ENCODE data around the gene AMMECR1L. TPM values are rescaled to one million over a fixed set of nuclear protein-coding genes. Genes with fewer than 3 reads are reported as not detected.
"Not testable (repeated sequence)": the region's sequence is repeated elsewhere in the genome, so short reads cannot be mapped to it uniquely, and the experiment has no call there.

AMMECR1L gene
- total and polyA plus RNA-seq, 7 donors = 3.6 to 12.2 (median 8.1) TPM

DNA sequence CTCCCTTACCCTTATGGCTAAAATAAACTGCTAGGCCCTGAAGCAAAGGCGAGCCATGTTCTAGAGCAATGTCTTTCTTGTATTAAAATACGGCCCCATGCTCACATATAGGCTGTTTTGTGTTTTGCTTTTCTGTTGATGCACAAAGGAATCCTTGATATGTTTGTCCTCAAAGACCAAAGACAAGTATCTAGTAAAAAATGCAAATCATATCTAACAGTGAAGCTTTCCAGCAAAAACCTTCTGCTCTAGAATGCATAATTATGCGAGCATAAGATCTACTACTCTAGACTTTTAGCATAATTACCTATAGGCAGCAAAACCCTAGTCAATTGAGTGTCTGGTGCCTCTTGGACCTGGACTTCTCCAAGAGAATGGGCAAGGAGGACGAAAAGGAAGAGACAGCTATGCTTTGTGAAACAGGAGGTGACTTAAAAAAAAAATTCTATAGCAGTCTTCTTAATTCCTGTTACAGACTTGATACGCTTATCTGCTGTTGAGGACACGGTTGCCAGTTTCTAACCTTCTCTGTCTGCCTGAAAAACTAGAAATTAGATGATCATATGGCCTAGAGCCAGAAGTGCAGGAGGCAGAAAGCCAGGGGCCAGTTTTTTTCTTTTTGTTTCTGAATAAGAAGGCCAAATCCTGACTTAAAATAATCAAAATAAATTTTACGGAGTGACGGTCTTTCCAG is 1.5 kb upstream of the AMMECR1L start:
- no peak for DNase-seq
- Histone ChIP-seq H3K4me1 (peaks cover 0 to 44% (median 31%) of the 10 kb centered on the region in 4 donors), H3K36me3 (peaks cover 0 to 18% (median 0%) of the 10 kb centered on the region in 4 donors), H3K27me3 (no peaks in the 10 kb centered on the region), H3K27ac (peak overlapping the region; percentile 87 to 92 (median 90)), H3K9me3 (no peaks in the 10 kb centered on the region), H3K4me3 (peak overlapping the region in 3 of 4 donors; percentile 59 to 63 (median 60))
- WGBS, 2 donors = 44 to 50% methylated on average over 8 of the region's 8 CpGs
- TF ChIP-seq POLR2A (IDR thresholded peaks at IDR 0.05) = no peak
- TF ChIP-seq, protein P1, sequence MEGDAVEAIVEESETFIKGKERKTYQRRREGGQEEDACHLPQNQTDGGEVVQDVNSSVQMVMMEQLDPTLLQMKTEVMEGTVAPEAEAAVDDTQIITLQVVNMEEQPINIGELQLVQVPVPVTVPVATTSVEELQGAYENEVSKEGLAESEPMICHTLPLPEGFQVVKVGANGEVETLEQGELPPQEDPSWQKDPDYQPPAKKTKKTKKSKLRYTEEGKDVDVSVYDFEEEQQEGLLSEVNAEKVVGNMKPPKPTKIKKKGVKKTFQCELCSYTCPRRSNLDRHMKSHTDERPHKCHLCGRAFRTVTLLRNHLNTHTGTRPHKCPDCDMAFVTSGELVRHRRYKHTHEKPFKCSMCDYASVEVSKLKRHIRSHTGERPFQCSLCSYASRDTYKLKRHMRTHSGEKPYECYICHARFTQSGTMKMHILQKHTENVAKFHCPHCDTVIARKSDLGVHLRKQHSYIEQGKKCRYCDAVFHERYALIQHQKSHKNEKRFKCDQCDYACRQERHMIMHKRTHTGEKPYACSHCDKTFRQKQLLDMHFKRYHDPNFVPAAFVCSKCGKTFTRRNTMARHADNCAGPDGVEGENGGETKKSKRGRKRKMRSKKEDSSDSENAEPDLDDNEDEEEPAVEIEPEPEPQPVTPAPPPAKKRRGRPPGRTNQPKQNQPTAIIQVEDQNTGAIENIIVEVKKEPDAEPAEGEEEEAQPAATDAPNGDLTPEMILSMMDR (IDR thresholded peaks at IDR 0.05) = no peak
- TF ChIP-seq EP300 (IDR thresholded peaks at IDR 0.05) = no peak
- no peak for TF ChIP-seq POLR2AphosphoS5 (IDR thresholded peaks at IDR 0.05)
- intact Hi-C loops (cut with DNase I) = loop anchor here (5.0 kb wide), 1 partner anchor 65 kb away; no protein-coding TSS in a partner anchor

DNA sequence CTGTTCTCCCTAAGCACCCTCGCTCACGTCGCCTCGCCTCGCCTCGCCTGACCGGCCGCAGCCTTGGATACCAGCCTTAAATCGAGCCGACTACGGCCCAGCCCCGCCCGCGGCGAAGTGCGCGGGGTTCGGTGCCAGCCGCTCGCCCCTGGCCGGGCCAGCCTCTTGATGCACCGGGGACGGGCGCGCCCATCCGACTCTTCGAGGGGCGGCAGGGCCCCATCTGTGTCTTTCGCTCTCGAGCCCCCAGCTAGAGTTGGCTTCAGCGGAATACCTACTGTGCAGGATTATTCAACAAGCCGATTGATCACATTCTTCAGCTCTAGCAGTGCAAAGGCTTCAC is 808 bp upstream of the AMMECR1L start:
- not testable (repeated sequence) for DNase-seq, H3K9me3 ChIP-seq, H3K27me3 ChIP-seq
- peaks cover 0 to 51% (median 37%) of the 10 kb centered on the region in 4 donors for H3K4me1 ChIP-seq
- peaks cover 0 to 22% (median 0%) of the 10 kb centered on the region in 4 donors for H3K36me3 ChIP-seq
- intact Hi-C loops (cut with DNase I) = loop anchor here (5.0 kb wide), 1 partner anchor 66 kb away; no protein-coding TSS in a partner anchor
- H3K4me3 ChIP-seq = peak overlapping the region; percentile 49 to 63 (median 60)
- WGBS, 2 donors = 0% methylated on average over 31 to 32 of the region's 32 CpGs
- peak overlapping the region; percentile 87 to 92 (median 90) for H3K27ac ChIP-seq

DNA sequence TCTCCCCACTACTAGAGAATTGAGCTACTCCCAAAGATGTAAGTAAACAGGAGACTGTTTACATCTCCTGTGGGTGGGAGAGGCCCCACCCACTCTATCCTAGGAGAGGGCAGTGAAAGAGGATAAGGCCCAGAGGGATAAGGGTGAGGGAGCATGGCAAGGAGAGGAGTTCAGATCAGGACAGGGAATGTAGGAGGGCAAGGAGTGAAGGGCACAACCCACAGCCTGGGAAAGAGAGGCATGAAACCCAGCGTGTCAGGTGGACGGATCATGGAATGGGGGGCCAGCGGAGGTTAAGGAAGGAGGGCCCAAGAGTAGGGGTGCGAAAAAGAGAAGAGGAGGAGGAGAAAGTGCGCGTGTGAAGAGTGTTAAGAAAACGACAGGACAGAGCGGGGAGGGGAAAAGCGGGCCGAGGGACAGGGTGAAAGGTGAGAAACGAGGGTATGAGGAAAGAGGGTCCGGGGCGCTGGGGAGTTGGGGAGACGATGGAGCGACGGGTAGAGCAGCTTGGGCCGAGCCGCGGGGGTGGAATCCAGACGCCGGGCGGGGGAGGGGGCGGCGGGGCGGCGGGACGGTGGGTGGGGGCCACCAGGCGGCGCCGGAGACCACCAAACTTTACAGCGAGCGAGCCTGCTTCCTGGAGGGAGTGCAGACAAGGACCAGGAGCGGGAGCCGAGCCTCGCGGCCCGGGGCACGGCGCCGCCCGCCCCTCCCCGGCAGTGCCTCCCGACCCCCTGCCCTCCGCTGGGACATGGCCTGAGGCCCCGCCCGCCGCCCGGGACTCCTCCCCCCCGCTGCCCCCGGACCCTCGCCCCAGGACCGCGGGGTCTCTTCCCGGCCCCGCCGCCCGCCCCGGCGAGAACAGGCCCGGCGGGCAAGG is 655 bp downstream of the AMMECR1L start:
- peak; percentile 79 for DNase-seq
- 0 to 1% methylated on average over 53 to 60 of the region's 61 CpGs for WGBS, 2 donors
- intact Hi-C loops (cut with DNase I) = loop anchor here (2.0 to 5.0 kb wide), 3 partner anchors 67 to 206 kb away; partner anchors contain the start of genes SAP130 and UGGT1
- Histone ChIP-seq H3K36me3 (peaks cover 0 to 34% (median 1%) of the 10 kb centered on the region in 4 donors), H3K27ac (peak overlapping the region; percentile 87 to 92 (median 90)), H3K4me1 (peaks cover 0 to 65% (median 43%) of the 10 kb centered on the region in 4 donors), H3K4me3 (peak overlapping the region; percentile 44 to 63 (median 60))
- H3K27me3 ChIP-seq, H3K9me3 ChIP-seq: not testable (repeated sequence)

DNA sequence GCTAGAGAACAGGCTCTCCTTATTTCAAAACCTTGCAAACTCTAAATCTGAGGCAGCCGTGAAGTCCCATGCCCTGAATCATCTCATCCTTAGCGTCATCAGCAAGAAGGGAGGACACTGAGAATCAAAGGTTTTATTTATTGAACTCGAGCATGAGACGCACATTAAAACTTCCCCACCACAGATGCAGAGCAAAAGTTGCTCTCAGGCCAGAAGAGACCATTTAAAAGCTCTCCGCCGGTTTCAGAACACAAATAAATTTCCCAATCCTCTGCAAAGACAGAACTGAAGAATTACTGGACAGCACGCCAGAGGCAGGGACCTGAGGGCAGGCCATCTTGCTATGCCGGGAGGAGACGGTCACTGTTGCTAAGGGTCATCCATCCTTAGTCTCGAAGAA is 1.3 kb downstream of the AMMECR1L start:
- H3K27me3 ChIP-seq = no peaks in the 10 kb centered on the region
- TF ChIP-seq POLR2AphosphoS5 (IDR thresholded peaks at IDR 0.05) = no peak
- TF ChIP-seq EP300 (IDR thresholded peaks at IDR 0.05) = no peak
- TF ChIP-seq, protein P1 (IDR thresholded peaks at IDR 0.05) = no peak
- no peak for TF ChIP-seq POLR2A (IDR thresholded peaks at IDR 0.05)
- 16 to 51% methylated on average over 10 of the region's 10 CpGs for WGBS, 2 donors
- intact Hi-C loops (cut with DNase I) = loop anchor here (2.0 to 5.0 kb wide), 2 partner anchors 143 to 206 kb away; partner anchors contain the start of genes SAP130 and UGGT1
- H3K27ac ChIP-seq = peak overlapping the region; percentile 87 to 92 (median 90)
- H3K9me3 ChIP-seq = no peaks in the 10 kb centered on the region
- DNase-seq = no peak
- H3K36me3 ChIP-seq = peaks cover 0 to 39% (median 1%) of the 10 kb centered on the region in 4 donors
- peak overlapping the region; percentile 44 to 63 (median 60) for H3K4me3 ChIP-seq
- peaks cover 0 to 72% (median 47%) of the 10 kb centered on the region in 4 donors for H3K4me1 ChIP-seq

DNA sequence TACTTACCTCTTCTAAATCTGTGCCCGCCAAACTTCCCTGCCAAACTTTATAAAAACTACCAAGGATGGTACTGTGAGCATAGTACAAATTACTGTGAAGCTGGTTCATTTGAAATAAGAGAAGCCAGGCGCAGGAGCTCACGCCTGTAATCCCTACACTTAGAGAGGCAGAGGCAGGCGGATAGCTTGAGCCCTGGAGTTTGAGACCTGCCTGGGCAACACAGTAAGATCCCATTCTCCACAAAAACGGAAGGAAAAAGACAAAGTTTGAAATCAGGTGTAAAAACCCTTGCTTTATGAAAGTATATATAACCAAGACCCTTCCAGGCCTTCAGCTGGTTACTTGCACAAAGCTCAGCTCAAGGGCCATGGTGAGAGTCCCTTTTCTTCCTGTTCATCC is 5.9 kb downstream of the AMMECR1L start:
- Histone ChIP-seq H3K27me3 (no peaks in the 10 kb centered on the region), H3K4me1 (peaks cover 0 to 69% (median 43%) of the 10 kb centered on the region in 4 donors), H3K9me3 (no peaks in the 10 kb centered on the region), H3K27ac (no peak overlapping the region), H3K36me3 (peaks cover 0 to 45% (median 1%) of the 10 kb centered on the region in 4 donors), H3K4me3 (no peak overlapping the region)
- 93 to 94% methylated on average over 5 of the region's 5 CpGs for WGBS, 2 donors
- DNase-seq = no peak
- intact Hi-C loops (cut with DNase I) = loop anchor here (5.0 kb wide), 1 partner anchor 147 kb away; the partner anchor contains the start of gene SAP130
- no peak for TF ChIP-seq POLR2AphosphoS5 (IDR thresholded peaks at IDR 0.05)

DNA sequence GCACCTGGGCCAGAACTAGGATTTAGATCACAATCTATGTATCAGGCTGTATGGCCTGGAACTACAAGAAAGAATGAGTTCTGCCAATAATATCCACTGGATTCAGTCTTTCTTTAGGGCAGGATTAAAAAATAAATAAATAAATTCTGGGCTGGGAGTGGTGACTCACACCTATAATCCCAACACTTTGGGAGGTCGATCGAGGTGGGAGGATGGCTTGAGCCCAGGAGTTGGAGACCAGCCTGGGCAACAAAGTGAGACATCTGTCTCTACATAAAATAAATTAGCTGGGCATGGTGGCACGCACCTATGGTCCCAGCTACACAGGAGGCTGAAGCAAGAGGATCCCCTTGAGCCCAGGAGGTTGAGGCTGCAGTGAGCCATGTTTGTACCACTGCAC is 8.1 kb downstream of the AMMECR1L start:
- H3K27me3 ChIP-seq = no peaks in the 10 kb centered on the region
- H3K9me3 ChIP-seq = no peaks in the 10 kb centered on the region
- H3K27ac ChIP-seq = no peak overlapping the region
- H3K4me3 ChIP-seq = no peak overlapping the region
- peaks cover 3 to 44% (median 11%) of the 10 kb centered on the region in 4 donors for H3K36me3 ChIP-seq
- DNase-seq = no peak
- intact Hi-C loops (cut with DNase I) = no loop called here
- TF ChIP-seq POLR2AphosphoS5 (IDR thresholded peaks at IDR 0.05) (no peak), POLR2A (IDR thresholded peaks at IDR 0.05) (no peak), EP300 (IDR thresholded peaks at IDR 0.05) (no peak)
- TF ChIP-seq, protein P1 (IDR thresholded peaks at IDR 0.05) = no peak
- H3K4me1 ChIP-seq = peaks cover 0 to 54% (median 27%) of the 10 kb centered on the region in 4 donors
- 88 to 91% methylated on average over 3 of the region's 3 CpGs for WGBS, 2 donors
